ENCODE results near the gene ITGB4.
"Not testable (repeated sequence)": the region's sequence is repeated elsewhere in the genome, so short reads cannot be mapped to it uniquely, and the experiment has no call there.

The ITGB4 gene

DNA sequence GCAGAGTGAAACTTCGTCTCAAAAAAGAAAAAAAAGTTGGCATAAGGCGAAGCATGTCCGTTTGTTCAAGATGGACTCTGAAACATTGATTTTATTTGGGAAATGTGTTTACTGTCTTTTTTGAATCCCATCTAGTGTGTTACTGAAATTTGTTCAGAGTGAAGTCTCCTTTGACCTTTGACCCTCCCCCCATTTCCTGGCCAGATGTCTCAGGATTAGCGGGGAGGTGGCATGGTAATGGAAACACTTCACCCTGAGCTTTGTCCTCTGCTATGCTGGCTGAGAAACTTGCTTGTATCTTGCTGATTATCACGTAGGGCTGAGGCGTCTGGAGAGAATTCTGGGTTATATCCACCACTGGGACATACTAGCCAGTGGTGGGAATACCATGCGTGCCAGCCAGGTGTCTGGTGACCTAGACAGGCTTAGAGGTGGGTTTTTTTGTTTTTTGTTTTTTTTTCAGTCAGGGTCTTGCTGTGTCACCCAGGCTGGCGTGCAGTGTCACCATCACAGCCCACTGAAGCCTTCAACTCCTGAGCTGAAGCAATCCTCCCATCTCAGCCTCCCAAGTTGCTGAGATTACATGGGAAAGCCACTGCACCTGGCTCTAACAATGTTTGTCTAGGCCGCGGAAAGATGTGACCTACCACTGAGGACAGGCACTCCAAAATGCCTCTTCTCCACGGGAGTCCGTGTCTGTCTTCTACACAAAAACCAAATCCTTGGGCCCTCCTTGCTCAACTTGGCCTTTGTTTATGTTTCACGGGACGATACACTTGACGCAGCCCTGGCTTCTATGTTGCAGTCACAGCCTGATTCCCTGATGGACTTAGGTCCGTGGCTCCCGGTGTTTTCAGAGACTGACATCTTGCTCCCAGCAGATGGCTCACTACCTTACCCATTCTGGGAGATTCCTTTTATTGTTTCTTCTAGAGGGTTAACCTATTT is 50.3 kb downstream of the ITGB4 start:
- DNase-seq (ENCODE audit: low spot score): no peak

DNA sequence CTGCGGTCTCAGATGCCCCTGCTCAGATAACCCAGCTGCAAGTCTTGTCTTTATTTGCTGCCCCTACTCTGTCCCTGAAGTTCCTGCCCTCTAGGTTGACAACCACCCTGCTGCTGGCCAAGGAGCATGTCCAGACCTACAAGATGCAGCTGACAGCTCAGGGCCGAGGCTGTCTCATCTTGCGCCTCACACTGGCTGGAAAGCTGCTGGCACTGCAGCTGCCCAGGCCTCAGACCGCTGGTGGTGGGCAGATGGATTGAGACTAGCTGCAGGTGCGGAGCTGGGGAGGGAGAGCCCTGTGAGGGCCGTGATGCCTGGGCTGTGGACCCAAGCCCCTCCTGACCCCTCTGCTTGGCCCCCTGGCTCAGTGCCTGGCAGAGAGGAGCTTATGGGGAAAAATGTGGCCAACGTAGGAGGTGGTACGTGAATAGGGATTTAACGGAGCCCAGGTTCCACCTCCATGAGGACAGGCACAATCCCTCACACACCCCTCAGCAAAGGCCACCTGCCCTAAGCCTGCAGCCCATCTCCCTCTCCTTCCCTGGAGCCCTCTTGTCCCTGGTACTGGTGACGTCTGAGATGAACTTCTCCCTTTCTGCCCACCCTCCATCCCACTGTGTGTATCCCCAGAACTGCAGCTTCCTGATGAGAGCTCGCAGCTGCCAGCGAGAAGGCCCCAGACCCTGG is 52.0 kb downstream of the ITGB4 start:
- no peak for DNase-seq (ENCODE audit: low spot score)

DNA sequence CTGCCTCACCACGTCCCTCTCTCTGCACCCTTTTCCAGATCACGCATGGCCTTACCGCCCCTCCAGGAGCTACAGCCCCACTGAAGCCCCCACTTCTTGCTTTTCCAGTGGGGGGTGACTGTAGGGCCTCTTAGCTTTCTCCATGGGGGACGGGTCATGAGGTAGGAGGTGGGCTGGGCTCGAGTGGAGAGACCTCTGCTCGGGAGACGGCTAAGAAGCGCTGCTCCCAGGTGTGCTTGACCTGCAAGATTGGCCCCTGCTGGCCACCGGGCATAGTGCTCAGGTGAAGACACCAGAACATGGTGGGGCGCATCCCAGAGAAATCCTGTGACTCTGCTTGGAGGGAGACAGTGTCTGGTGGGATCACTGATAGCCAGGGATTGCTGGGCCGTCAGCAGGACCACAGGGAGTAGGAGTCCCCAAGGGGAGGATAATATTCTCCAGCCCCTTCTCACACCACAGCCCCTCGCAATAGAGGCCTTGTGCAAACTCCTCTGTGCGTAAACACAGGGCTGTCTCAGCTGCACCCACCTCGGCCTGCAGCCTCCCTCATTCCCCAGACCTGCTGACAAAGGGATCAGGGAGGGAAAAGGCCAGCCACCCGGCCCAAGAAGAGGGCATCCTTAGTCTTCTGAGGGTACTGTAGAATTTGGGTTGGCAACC is 52.7 kb downstream of the ITGB4 start:
- DNase-seq (ENCODE audit: low spot score): no peak

DNA sequence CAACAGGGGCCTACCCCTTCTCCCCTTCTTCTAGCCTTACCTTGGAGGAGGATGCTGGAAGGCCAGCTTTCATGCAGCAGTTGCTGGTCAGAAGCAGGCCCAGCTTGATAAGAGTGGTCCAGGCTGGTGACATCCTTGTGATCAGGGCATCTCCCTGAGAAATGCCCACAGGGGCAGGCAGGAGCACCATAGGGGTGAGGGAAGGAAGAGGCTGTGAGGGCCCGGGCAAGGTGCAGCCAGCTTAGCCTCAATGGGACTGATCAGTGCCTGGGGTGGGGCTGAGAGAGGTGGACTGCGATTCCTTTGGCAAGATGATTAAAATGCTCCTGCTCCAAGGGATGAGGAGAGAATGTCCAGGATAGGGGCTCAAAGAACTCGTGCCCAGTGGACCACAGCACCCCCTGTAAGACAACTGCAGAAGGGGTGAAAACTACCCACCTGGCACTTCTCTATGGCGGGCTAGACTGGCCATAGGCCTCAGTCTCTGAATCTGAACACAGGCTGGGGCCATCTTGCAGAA is 53.3 kb downstream of the ITGB4 start:
- DNase-seq (ENCODE audit: low spot score): no peak

DNA sequence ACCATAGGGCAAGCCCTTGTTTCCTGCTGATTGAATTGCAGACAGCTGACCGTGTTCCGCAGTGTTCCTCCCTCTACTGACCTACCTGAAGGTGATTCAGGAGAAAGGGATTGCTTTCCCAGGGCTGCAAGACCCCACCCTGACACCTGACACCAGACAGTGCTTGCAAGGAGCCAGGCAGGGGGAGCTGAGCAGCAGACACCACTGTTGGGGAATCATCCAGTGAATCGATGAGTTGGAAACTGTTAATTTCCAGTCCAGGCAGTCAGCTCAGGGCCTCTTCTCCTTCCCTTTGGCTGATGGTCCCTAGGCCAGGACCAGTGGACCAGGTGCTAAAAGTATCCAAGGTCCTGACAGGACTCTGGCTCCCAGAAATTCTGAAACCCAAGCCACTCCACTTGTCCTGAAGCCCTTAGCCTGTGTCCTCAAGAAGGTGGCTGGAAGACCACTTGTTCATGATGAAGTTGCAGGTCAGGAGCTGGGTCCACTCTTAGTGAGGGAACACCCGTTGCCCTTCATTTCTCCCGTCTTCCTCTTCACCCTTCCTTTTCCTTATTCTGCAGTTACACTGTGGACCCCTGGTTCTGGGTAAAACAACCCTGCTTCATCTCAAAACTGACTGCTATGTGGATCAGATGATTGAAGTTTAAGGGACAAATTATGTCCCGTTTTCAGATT is 53.9 kb downstream of the ITGB4 start:
- DNase-seq (ENCODE audit: low spot score): no peak

DNA sequence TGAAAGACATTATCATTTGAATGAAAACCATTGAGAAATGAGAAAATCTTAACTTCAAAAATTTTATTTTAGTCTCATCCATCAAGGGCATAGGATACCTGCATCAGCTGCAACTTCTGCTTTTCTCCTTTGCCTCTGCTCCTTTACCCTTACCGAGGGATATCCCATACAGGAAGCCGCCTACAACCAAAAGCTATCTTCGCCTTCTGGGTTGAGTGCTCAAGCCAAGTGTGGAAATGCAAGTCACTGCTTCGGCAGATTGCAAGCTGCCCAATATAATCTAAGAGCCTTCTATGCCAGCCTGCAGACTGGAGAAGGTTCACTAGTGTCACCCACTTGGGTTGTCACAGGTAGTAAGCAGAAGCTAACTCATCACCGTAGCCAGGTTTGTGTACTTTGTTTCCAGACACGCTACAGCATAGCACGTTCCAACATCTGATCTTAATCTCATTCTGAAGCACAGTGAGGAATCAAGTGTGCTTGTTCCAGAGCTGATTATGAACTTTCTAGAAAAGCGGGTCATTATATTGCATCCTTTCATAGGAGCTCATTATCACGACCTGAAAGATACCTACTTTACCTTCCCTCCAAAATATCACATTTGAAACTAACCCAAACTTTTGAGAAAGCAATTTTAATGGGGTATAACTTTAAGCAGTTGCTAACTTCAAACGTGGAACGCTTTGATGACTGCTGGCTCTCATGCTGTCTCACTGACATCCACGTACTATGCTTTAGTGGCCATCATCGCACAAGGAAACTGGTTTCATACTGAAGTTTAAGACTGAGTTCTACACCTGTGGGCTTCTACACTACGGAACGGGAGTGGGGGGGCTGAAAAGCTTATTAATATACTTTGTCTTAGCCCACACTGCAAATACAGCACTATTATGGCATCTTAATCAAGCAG is 55.4 kb downstream of the ITGB4 start:
- DNase-seq (ENCODE audit: low spot score): no peak

DNA sequence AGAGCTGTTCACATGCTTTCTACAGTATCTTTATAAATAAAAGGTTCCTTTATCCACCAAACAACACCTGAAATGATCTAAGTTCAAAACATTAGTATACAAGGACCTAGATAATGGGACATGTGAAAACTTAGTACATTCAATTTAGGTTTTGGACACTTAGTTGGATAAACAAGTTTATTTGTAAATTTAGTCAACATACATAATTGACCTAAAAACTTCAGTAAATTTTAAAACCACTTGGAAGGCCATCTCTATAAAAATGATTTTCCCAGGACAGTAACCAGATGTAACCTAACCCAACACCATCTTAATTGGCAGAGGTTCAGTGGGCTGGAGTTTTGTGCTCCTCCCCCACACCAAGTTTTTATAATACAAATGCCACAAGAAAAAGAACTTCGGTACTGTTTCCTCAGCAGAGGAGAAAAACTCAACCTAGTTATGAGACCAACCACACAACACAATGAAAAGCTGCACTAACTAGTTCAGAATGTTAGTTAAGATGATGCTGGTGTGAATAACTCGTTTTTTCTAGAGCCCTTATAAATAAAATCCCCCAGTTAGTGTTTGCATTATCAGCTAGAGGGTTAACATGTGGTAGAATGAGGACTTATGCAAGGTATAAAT is 56.1 kb downstream of the ITGB4 start:
- no peak for DNase-seq (ENCODE audit: low spot score)

DNA sequence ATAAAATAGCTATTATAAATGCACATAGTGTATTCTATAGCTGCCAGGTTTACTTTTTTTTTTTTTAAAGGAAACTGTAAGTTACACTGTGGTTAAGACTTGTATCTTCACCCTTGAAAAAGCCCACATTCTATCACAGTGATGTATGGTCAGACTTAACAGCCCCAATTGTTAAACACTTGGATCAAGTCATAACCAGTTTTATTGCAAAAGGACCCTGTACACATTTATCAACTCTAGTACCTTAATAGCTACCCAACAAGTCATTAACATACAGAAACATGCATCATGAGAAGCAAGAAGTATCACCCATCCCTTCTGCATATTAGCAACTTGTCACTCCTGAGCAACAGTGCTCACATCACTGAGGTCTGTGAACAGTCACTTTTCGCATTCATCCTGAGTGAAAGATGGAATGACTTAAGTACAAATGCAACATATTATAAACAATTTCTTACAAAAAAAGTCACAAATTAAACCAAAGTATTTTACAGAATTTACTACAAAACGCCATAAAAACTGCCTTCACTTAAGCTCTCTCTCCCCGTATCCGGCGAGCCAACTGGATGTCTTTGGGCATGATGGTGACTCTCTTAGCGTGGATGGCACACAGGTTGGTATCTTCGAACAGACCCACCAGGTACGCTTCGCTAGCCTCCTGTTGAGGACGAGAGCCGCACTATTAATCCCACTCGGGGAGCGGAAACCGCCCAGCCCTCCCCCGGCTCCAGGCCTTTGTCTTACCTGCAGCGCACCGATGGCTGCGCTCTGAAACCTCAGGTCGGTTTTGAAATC is 57.0 kb downstream of the ITGB4 start:
- not testable (repeated sequence) for DNase-seq (ENCODE audit: low spot score)

DNA sequence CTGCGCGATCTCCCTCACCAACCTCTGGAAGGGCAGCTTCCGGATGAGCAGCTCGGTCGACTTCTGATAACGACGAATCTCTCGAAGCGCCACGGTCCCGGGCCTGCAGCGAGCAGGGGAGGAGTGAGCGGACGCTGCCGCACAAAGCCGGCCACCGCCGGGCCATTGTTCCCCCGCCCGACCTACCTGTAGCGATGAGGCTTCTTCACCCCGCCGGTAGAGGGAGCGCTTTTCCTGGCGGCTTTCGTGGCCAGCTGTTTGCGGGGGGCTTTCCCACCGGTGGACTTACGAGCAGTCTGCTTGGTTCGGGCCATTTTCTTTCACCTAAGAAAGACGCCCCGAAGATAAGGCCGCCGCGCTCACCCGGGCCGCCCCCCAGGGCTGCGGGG is 57.6 kb downstream of the ITGB4 start:
- no peak for DNase-seq (ENCODE audit: low spot score)

DNA sequence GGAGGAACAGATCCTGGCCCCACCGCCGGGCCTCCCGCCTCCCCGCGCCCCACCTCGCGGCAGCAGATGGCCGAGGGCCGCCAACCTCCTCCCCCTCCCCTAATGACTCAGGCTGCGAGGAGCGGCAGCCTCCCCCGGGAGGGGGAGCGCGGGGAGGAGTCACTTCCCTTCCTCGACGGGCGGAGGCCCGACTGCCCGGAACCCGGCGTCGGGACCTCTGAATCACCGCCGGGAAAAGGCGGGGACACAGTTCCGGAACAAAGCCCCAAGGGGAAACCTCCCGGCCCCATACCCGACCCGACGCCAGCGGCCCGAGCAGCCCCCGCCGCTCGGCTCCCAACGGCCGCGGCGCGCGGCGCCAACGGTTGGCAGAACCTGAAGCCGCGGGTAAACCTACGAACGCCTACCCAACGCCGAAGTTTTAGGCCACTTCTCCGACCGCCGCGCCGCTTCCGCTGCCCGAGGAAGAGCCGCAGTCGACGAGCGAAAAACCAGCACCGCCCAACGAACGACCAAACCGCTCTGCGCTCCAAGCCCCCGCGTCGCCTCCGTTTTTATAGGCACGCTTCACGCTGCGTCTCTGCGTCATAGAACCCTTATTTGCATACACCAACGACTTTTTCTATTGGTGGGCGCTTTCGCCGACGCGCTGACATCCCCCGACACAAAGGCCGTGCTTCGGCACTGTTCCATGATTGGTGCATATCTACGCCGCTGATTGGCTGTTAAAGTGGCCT is 58.2 kb downstream of the ITGB4 start:
- DNase-seq (ENCODE audit: low spot score): peak; percentile 98

DNA sequence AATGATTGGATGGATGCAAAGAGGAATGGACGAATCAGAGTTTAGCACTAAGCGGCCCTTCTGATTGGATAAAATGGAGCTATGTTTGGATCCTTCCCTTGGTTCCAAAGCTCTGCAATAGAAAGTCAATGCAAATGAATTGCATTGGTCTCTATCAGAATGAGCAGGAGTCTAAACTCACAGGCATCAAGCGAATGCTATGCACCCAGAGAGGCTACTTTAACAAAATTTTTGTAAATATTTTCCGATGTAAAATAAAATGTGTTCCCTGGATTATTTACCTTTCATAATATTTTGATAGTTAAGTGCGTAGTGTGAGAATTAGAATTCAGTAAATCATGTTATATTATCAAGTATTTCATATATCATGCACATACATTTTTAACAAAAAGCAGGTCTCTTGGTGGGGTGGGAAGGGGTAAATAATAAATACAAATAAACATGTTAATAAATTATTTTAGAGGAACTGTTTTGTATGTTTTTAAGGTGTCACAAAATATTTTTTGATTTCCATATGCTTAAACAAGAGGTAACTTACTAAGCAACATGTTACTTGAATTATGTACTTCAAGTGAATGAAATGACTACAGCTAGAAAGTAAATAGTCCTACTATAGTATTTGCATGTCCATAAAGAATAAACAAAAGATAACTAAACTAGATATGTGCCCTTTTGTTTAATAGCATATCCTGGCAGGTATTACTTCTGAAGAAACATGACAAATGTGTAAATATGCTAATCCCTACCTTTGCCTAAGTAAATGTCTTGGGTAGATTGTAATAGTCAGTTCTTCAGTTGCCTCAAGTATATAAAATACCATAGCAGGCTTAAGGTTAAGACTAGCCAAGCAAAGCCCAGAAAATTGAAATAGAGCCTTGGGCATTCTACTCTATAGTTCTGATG is 59.0 kb downstream of the ITGB4 start:
- DNase-seq (ENCODE audit: low spot score): no peak

DNA sequence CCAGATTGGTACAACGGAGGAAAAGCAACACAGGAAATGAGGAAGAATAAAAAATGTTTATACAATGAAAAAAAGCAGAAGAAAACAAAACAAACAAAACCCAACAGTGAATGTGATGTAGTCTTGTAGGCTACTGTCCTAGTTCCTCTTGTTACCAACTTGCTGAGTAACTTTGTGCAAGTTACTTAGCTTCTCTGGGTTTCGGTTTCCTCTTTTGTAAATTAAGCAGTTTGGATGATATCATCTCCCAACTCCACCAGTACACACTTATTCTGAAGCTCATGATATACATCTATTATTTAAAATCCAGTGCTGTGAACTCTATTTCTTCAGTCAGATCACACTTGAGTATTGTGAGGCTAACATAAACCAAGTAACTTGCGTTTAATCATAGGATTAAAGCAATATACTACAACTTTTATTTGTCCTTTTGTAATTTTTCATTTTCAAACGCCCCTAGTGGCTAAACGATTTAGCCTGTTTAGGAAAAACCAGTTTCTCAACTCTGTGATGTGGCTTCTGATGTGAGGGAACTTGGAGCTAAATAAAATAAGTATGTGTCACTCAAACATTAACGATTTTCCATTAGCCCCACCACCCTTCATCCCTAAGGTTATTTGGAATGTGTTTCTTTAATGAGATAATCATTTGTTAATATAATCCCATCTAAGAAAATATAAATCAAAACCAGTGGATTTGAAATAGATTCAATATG is 62.0 kb downstream of the ITGB4 start:
- DNase-seq (ENCODE audit: low spot score): no peak

DNA sequence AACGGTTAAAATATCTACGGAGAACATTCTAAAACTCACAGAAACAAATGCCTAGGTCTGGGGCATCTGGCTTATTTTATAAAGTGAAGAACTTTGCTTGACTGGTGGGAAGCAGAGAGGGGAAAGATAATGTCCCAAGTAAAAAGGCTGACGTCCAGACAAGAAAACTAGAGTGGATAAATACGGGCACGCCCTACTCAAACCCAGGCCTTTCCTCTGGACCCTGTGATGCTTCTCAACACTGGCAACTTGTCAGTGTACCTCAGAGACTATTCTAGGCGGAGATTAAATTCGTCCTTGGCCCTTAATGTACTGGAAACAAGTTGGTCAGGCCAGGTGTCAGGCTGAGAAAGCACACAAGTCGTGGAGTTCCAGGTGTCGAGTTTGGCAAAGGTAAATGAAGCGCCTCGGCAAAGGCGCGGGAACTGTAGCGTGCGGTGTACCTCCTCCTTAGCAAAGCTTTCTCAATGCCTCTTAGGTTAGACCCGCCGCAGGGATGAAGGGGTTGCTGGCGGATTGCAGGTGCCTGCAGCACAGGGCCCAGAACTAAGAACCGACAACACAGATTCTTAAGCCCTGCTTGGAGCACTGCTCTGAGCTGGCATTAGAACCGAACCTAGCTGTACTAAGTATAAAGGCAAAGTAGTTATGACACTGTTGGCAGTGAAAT is 62.7 kb downstream of the ITGB4 start:
- no peak for DNase-seq (ENCODE audit: low spot score)

DNA sequence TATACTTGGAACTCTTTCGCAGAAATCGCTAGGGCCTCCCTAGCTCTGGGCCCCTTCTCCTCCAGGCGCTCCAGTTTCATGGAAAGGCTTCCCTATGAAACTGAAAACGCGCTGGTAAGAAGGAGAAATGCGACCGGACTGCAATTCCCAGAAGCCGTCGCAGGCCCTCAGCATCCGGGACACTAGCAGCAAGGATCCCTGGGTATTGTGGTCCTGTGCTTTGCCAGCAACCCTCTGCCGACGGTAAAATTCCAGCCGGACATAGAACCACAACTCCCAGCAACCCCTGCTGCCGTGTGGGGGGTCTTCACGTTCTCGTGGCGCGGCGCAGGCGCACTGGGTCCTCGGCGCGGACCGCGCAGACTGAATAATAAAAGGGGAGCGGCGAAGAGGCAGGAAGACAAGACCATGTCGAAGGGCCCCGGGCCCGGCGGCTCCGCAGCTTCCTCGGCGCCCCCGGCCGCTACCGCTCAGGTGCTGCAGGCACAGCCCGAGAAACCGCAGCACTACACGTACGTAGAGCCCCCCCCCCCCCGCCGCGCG is 63.3 kb downstream of the ITGB4 start, which contains the start of gene UNK:
Gene UNK, plus strand, starts transcription at position 334 of the 543 bp plus-strand sequence. Its CDS starts 75 bp downstream, at position 409.
- DNase-seq (ENCODE audit: low spot score): peak; percentile 99

DNA sequence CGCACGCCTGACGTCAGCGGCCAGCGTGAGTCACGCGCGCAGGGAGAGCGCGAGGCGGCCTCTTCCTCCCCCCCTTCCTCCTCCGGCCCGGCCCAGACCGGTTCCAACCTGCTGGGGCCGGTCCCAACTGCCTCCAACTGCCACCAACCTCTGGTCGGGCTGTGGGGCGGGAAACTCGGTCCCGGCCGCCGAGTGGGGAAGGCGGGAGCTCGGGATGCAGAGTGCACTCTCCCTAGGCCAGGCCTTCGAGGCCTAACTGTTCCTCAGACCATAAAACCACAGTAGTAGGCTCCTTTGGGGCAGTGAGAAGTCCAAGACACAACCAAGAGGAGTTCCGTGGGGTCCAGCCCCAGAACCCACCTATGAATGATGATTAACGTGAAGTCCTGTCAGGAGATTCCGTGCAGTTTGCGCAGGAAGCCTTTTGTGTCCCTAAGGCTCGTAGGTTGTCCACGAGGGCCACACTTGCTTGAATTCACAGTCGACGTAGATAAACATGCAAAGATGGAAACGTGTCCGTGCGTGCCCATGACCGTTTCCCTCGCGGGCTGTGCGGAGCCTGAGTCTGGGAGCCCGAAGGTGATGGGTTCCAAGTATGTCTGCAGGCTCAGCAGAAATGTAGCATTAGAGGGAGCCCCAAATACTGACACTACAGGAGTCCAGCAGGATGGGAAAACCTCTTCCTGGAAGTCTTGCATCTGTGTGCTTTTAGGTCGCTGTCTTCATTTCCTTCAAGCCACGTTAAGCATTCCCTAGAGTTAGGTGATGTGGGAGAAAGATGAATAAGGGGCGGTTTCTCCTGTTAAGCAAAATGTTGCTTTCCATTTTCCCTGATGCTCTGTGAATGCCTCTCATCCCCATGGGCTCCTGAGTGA is 64.0 kb downstream of the ITGB4 start:
- peak; percentile 94 for DNase-seq (ENCODE audit: low spot score)
